Colonic mucosa (tissue), 4 donors: ENCODE data around the gene TCTN1. TPM values are rescaled to one million over a fixed set of nuclear protein-coding genes. Genes with fewer than 3 reads are reported as not detected.
"Not testable (repeated sequence)": the region's sequence is repeated elsewhere in the genome, so short reads cannot be mapped to it uniquely, and the experiment has no call there.

ENCODE experiments used
- DNase-seq: peaks from one replicate; pipeline ENCODE4 v3.0.0-alpha.2; 2020
- H3K27ac ChIP-seq: fragments of 200-600 bp; one replicate; pipeline ENCODE4 v1.8.0; 2021
- H3K27me3 ChIP-seq: fragments of 200-600 bp; one replicate; pipeline ENCODE4 v1.8.0; 2021
- H3K36me3 ChIP-seq: fragments of 200-600 bp; one replicate; pipeline ENCODE4 v1.8.0; 2021
- H3K4me1 ChIP-seq: fragments of 200-600 bp; one replicate; pipeline ENCODE4 v1.8.0; 2021; ENCODE audit warnings: mild to moderate bottlenecking
- H3K4me3 ChIP-seq: fragments of 200-600 bp; one replicate; pipeline ENCODE4 v1.8.0; 2021
- H3K9ac ChIP-seq, 2 donors: one replicate each; pipeline ENCODE4 v1.7.0; 2013; ENCODE audit warnings: control low read depth in 2 of 2, low read depth in 2 of 2, low read length in 2 of 2
- H3K9me3 ChIP-seq: fragments of 200-600 bp; one replicate; pipeline ENCODE4 v1.8.0; 2021
- intact Hi-C: fragments of 100-400 bp; cut with DNase I; formaldehyde crosslinking; loops from one replicate; pipeline ENCODE4 v1.14.1; 2022
- total RNA-seq, 2 donors: library from RNA; stranded (reverse); fragmentation: NEBNext Ultra II Directional in 1 of 2; extraction: Animal tissue kit (Norgen Biotek cat#: 25700) in 1 of 2; gene quantifications; one replicate each; pipeline ENCODE4 v1.2.1, GENCODE V29; 2021
- TF ChIP-seq, protein P1 (sequence below): fragments of 200-600 bp; IDR thresholded peaks from one replicate; pipeline ENCODE4 v1.8.0; 2022; ENCODE audit warnings: antibody characterized with exemption, mild to moderate bottlenecking
- donor health status: healthy.
- donor health status: DM: no; HTN: no; CAD: no.
- donor health status: DM: no; HTN: no; CAD: no.

TCTN1 gene
- total RNA-seq = 10 to 100 TPM in 1 of 2 donors, 1 to 10 TPM in 1; 9.2 to 10.2 TPM

DNA sequence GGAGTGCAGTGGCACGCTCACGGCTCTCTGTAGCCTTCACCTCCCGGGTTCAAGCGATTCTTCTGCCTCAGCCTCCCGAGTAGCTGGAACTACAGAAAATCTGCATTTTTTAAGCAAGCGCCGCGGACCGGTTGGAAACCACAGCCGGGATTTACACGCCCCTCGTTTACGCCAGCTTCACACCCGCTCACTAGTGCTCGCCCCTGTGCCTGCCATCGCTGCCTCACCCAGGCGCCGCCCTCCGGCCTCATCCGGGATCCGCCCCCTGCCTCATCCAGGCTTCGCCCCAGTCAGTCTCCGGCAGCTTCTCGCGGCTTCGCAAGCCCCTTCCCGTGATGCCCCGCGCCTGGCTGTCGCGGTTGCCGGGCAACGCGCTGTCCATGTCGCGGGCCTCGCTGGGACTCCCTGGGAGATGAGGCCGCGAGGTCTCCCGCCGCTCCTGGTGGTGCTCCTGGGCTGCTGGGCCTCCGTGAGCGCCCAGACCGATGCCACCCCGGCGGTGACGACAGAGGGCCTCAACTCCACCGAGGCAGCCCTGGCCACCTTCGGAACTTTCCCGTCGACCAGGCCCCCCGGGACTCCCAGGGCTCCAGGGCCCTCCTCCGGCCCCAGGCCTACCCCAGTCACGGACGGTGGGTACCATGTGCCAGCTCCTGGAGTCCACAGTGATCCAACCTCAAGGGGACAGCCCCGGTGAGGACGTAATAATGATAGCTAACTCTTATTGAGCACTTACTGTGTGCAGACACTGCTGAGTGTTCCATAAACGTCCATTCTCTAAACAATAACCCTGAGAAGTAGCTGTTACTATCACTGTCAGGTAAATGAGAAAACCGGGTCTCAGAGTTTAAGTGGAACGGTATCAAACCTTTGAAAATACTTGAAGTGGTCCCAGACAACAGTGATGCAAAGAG, at the start of gene TCTN1:
Gene TCTN1 (plus strand): TSS at position 359 of the 914 bp plus-strand sequence. CDS start 54 bp downstream, at position 413.
- Histone ChIP-seq H3K27me3 (no peaks in the 10 kb centered on the region), H3K27ac (peak within 1 kb of the TSS; percentile 64), H3K4me3 (peak within 1 kb of the TSS; percentile 81), H3K36me3 (no peaks in the 10 kb centered on the region), H3K9ac (peak within 1 kb of the TSS; percentile 60 to 85), H3K9me3 (no peaks in the 10 kb centered on the region), H3K4me1 (peaks cover 6% of the 10 kb centered on the region)
- intact Hi-C loops = no loop called here
- peak; percentile 98 for DNase-seq
- TF ChIP-seq, protein P1, sequence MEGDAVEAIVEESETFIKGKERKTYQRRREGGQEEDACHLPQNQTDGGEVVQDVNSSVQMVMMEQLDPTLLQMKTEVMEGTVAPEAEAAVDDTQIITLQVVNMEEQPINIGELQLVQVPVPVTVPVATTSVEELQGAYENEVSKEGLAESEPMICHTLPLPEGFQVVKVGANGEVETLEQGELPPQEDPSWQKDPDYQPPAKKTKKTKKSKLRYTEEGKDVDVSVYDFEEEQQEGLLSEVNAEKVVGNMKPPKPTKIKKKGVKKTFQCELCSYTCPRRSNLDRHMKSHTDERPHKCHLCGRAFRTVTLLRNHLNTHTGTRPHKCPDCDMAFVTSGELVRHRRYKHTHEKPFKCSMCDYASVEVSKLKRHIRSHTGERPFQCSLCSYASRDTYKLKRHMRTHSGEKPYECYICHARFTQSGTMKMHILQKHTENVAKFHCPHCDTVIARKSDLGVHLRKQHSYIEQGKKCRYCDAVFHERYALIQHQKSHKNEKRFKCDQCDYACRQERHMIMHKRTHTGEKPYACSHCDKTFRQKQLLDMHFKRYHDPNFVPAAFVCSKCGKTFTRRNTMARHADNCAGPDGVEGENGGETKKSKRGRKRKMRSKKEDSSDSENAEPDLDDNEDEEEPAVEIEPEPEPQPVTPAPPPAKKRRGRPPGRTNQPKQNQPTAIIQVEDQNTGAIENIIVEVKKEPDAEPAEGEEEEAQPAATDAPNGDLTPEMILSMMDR = no peak

GRCh38 chr12:110564471-110564991, 49.4 kb upstream of the TCTN1 start:
- H3K36me3 ChIP-seq = no peaks in the 10 kb centered on the region
- H3K9me3 ChIP-seq = no peaks in the 10 kb centered on the region
- no peak for DNase-seq
- no peak overlapping the region for H3K4me3 ChIP-seq
- TF ChIP-seq, protein P1 = no peak
- no peaks in the 10 kb centered on the region for H3K27me3 ChIP-seq
- H3K27ac ChIP-seq = peak overlapping the region; percentile 5
- intact Hi-C loops = no loop called here
- H3K4me1 ChIP-seq = peaks cover 3% of the 10 kb centered on the region
- no peak overlapping the region for H3K9ac ChIP-seq

GRCh38 chr12:110565894-110566871, 47.7 kb upstream of the TCTN1 start:
- intact Hi-C loops = no loop called here
- Histone ChIP-seq H3K27ac (no peak overlapping the region), H3K4me1 (peaks cover 3% of the 10 kb centered on the region)

DNA sequence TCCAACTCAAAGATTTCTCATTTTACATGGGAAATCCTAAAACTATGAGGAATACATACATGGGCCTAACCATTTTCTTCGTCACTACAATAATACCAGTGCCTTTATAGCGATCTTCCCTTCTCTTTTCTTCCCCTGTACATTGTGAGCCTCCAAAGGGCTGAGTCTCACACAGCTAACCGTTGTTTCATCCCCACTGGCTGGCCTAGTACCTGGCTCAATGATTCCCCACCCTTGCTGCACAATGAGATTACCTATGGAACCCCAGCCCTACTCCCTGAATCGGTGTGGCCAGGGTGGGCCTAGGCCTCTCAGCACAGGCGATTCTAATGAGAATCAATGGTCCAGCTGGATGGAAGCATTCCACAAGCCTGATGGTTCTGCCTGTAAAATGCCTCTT, 46.9 kb upstream of the TCTN1 start:
- H3K36me3 ChIP-seq = no peaks in the 10 kb centered on the region
- H3K4me1 ChIP-seq = peaks cover 3% of the 10 kb centered on the region
- no peaks in the 10 kb centered on the region for H3K9me3 ChIP-seq
- DNase-seq = no peak
- no peak overlapping the region for H3K9ac ChIP-seq
- H3K4me3 ChIP-seq = no peak overlapping the region
- intact Hi-C loops = no loop called here
- TF ChIP-seq, protein P1 = no peak
- H3K27ac ChIP-seq = no peak overlapping the region
- H3K27me3 ChIP-seq = no peaks in the 10 kb centered on the region

More at GRCh38 chr12:110565894-110566871, 47.7 kb upstream of the TCTN1 start:
- TF ChIP-seq, protein P1 = no peak
- H3K36me3 ChIP-seq = no peaks in the 10 kb centered on the region
- DNase-seq = no peak
- no peaks in the 10 kb centered on the region for H3K27me3 ChIP-seq
- no peak overlapping the region for H3K9ac ChIP-seq
- H3K4me3 ChIP-seq = no peak overlapping the region
- H3K9me3 ChIP-seq = no peaks in the 10 kb centered on the region

DNA sequence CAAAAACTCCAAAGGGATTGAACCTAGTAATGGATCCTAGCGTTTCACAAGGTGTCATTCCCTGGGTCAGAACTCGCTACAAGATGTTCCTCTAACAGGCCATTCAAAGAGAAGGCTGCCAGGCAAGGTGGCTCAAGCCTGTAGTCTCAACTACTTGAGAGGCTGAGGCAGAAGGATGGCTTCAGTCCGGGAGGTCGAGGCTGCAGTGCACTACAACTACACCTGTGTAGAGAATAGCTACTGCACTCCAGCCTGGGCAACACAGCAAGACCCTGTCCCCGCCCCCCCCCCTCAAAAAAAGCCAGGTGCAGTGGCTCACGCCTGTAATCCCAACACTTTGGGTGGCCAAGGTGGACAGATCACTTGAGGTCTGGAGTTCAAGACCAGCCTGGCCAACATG, 45.2 kb upstream of the TCTN1 start:
- H3K9me3 ChIP-seq = no peaks in the 10 kb centered on the region
- intact Hi-C loops = no loop called here
- TF ChIP-seq, protein P1 = no peak
- H3K36me3 ChIP-seq = no peaks in the 10 kb centered on the region
- no peaks in the 10 kb centered on the region for H3K4me1 ChIP-seq
- no peak overlapping the region for H3K27ac ChIP-seq
- no peak overlapping the region for H3K9ac ChIP-seq
- no peak overlapping the region for H3K4me3 ChIP-seq
- no peaks in the 10 kb centered on the region for H3K27me3 ChIP-seq
- no peak for DNase-seq

GRCh38 chr12:110569838-110570237, 44.1 kb upstream of the TCTN1 start:
- H3K9me3 ChIP-seq, H3K9ac ChIP-seq, intact Hi-C loops, H3K4me1 ChIP-seq, H3K4me3 ChIP-seq, H3K27me3 ChIP-seq, H3K27ac ChIP-seq, H3K36me3 ChIP-seq, DNase-seq: not testable (repeated sequence)

GRCh38 chr12:110570798-110571197, 43.1 kb upstream of the TCTN1 start:
- H3K27me3 ChIP-seq, H3K27ac ChIP-seq, H3K4me1 ChIP-seq, H3K9ac ChIP-seq, DNase-seq, H3K4me3 ChIP-seq, intact Hi-C loops, H3K36me3 ChIP-seq, H3K9me3 ChIP-seq: not testable (repeated sequence)
